Natural killer cell (primary cell): ENCODE data around the gene ZNF391. TPM values are rescaled to one million over a fixed set of nuclear protein-coding genes. Genes with fewer than 3 reads are reported as not detected.

Experiments used
- ATAC-seq, 3 donors: fragments of 150-1000 bp in 2 of 3; fragments of 200-7000 bp in 1 of 3; cut with Tn5 transposase; 1 replicate in 1 of 3; 2 replicates in 2 of 3; pipeline ENCODE4 v1.10.0; 2021; ENCODE audit warnings: mild to moderate bottlenecking in 2 of 3, moderate library complexity in 2 of 3
- DNase-seq, 2 donors: peaks; one replicate each; pipeline versions ENCODE4 v3.0.0 to v3.0.0-alpha.2; 2013 to 2021; ENCODE audit warnings: mixed read lengths in 1 of 2
- H3K27ac ChIP-seq: one replicate; pipeline ENCODE4 v1.5.1; 2013; ENCODE audit warnings: mild to moderate bottlenecking, low read length
- H3K27me3 ChIP-seq: one replicate; pipeline ENCODE4 v1.6.1; 2013; ENCODE audit warnings: low read length; ENCODE audit not compliant: control insufficient read depth, insufficient read depth
- H3K36me3 ChIP-seq: one replicate; pipeline ENCODE4 v1.6.1; 2013; ENCODE audit warnings: low read length; ENCODE audit not compliant: control insufficient read depth, insufficient read depth
- H3K4me1 ChIP-seq: one replicate; pipeline ENCODE4 v1.6.1; 2013; ENCODE audit warnings: low read length; ENCODE audit not compliant: control insufficient read depth, insufficient read depth
- H3K4me3 ChIP-seq: one replicate; pipeline ENCODE4 v1.5.1; 2013; ENCODE audit warnings: low read length
- H3K9me3 ChIP-seq: one replicate; pipeline ENCODE4 v1.6.1; 2013; ENCODE audit warnings: low read length; ENCODE audit not compliant: control insufficient read depth, insufficient read depth
- H3K27ac Mint-ChIP-seq, 2 donors: one replicate each; pipeline ENCODE4 v1.8.0; 2022; ENCODE audit warnings: mild to moderate bottlenecking in 2 of 2, mixed read lengths in 2 of 2, moderate library complexity in 1 of 2
- H3K27me3 Mint-ChIP-seq, 2 donors: one replicate each; pipeline ENCODE4 v1.8.0; 2022; ENCODE audit warnings: low read depth in 2 of 2, mixed read lengths in 2 of 2
- H3K36me3 Mint-ChIP-seq: one replicate; pipeline ENCODE4 v1.8.0; 2022; ENCODE audit warnings: mixed read lengths
- H3K4me1 Mint-ChIP-seq, 2 donors: one replicate each; pipeline ENCODE4 v1.8.0; 2022; ENCODE audit warnings: mixed read lengths in 2 of 2
- H3K4me3 Mint-ChIP-seq: one replicate; pipeline ENCODE4 v1.8.0; 2022; ENCODE audit warnings: mild to moderate bottlenecking, moderate library complexity, mixed read lengths
- H3K9me3 Mint-ChIP-seq, 2 donors: one replicate each; pipeline ENCODE4 v1.8.0; 2022; ENCODE audit warnings: mixed read lengths in 2 of 2
- CTCF ChIP-seq: fragments of 200-600 bp; IDR thresholded peaks from one replicate; pipeline ENCODE4 v1.8.0; 2022; ENCODE audit warnings: antibody characterized with exemption
- WGBS: methylation state at CpG from one replicate; pipeline ENCODE4 v1.1.7; 2013; ENCODE audit warnings: missing lambda C conversion rate; ENCODE audit not compliant: insufficient coverage; 5-methylcytosine and 5-hydroxymethylcytosine counted together
- intact Hi-C: fragments of 100-400 bp; cut with micrococcal nuclease; formaldehyde crosslinking; loops from one replicate; pipeline ENCODE4 v1.14.2; 2022
- total RNA-seq, 4 donors: library from RNA; stranded (reverse); fragments of 120-200 nt in 1 of 4; gene quantifications; one replicate each; pipeline versions ENCODE4 v1.2.3 to v1.2.4, GENCODE V29; 2013 to 2022

The ZNF391 gene
- total RNA-seq, 3 donors from 2014 or later (not counting 1 experiment from before 2014, with no cell fraction given), result 0.18 to 0.83 (median 0.19) TPM

DNA sequence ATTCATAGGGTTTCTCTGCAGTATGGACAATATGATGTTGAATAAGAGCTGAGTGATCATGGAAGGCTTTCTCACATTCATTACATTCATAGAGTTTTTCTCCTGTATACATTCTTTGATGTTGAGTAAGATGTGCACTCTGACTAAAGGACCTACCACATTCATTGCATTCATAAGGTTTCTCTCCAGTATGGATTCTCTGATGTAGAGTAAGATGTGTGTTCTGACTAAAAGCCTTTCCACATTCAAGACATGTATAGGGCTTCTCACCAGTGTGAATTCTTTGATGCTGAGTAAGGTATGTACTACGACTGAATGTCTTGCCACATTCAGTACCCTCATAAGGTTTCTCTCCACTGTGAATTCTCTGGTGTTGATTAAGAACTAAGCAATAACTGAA is 29.3 kb upstream of the ZNF391 start:
- Histone ChIP-seq H3K27ac (no peak overlapping the region), H3K9me3 (no peaks in the 10 kb centered on the region), H3K4me3 (no peak overlapping the region), H3K4me1 (no peaks in the 10 kb centered on the region), H3K36me3 (no peaks in the 10 kb centered on the region), H3K27me3 (peaks cover 2% of the 10 kb centered on the region)
- no peak for ATAC-seq
- H3K4me1 Mint-ChIP-seq, result no peaks in the 10 kb centered on the region
- H3K36me3 Mint-ChIP-seq, result peaks cover 29% of the 10 kb centered on the region
- H3K27me3 Mint-ChIP-seq, result peaks cover 5 to 12% of the 10 kb centered on the region in 2 donors
- no peak for DNase-seq
- peaks cover 13 to 29% of the 10 kb centered on the region in 2 donors for H3K9me3 Mint-ChIP-seq
- intact Hi-C loops, result no loop called here
- no peak overlapping the region for H3K27ac Mint-ChIP-seq
- TF ChIP-seq CTCF, result no peak
- WGBS, result 88% methylated on average over 1 of the region's 1 CpG
- H3K4me3 Mint-ChIP-seq, result no peak overlapping the region

GRCh38 chr6:27368202-27368601 is 20.4 kb upstream of the ZNF391 start:
- Histone ChIP-seq H3K36me3 (no peaks in the 10 kb centered on the region), H3K27ac (no peak overlapping the region), H3K4me3 (no peak overlapping the region), H3K9me3 (peaks cover 14% of the 10 kb centered on the region), H3K4me1 (no peaks in the 10 kb centered on the region), H3K27me3 (no peaks in the 10 kb centered on the region)
- no peak overlapping the region for H3K27ac Mint-ChIP-seq
- WGBS, result 90% methylated on average over 5 of the region's 5 CpGs
- H3K27me3 Mint-ChIP-seq, result peaks cover 11 to 16% of the 10 kb centered on the region in 2 donors
- intact Hi-C loops, result no loop called here
- TF ChIP-seq CTCF, result no peak
- H3K4me1 Mint-ChIP-seq, result no peaks in the 10 kb centered on the region
- peaks cover 0 to 4% of the 10 kb centered on the region in 2 donors for H3K9me3 Mint-ChIP-seq
- H3K4me3 Mint-ChIP-seq, result no peak overlapping the region
- no peak for ATAC-seq
- peaks cover 7% of the 10 kb centered on the region for H3K36me3 Mint-ChIP-seq
- no peak for DNase-seq

DNA sequence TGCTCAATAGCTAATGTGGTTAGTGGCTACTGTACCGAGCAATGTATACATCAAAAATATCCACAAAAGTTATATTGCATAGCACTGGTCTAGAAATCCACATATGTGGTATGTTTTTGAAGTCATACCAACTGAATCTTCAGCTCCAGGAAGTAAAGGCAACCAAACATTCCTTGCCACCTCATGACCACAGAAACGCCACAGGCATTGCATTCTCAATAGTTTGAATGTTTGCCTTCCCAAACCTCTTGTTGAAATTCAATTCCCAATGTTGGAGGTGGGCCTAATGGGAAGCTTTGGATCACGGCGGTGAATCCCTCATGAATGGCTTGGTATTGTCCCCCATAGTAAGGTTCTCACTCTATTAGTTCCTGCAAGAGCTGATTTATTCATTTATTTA is 18.2 kb upstream of the ZNF391 start:
- intact Hi-C loops, result no loop called here
- Histone ChIP-seq H3K4me1 (peaks cover 10% of the 10 kb centered on the region), H3K27ac (no peak overlapping the region), H3K4me3 (no peak overlapping the region), H3K36me3 (no peaks in the 10 kb centered on the region), H3K9me3 (peaks cover 14% of the 10 kb centered on the region), H3K27me3 (peaks cover 11% of the 10 kb centered on the region)
- ATAC-seq (no peak), DNase-seq (no peak)
- TF ChIP-seq CTCF, result no peak
- peaks cover 31 to 38% of the 10 kb centered on the region in 2 donors for H3K27me3 Mint-ChIP-seq
- no peak overlapping the region for H3K27ac Mint-ChIP-seq
- peaks cover 0 to 4% of the 10 kb centered on the region in 2 donors for H3K9me3 Mint-ChIP-seq
- no peak overlapping the region for H3K4me3 Mint-ChIP-seq
- peaks cover 14 to 17% of the 10 kb centered on the region in 2 donors for H3K4me1 Mint-ChIP-seq
- WGBS, result 89% methylated on average over 1 of the region's 4 CpGs
- H3K36me3 Mint-ChIP-seq, result peaks cover 7% of the 10 kb centered on the region
